ENCODE data around the gene EN1. TPM values are rescaled to one million over a fixed set of nuclear protein-coding genes. Genes with fewer than 3 reads are reported as not detected.

Gene EN1
- total RNA-seq, 4 donors from 2014 or later, result not detected

DNA sequence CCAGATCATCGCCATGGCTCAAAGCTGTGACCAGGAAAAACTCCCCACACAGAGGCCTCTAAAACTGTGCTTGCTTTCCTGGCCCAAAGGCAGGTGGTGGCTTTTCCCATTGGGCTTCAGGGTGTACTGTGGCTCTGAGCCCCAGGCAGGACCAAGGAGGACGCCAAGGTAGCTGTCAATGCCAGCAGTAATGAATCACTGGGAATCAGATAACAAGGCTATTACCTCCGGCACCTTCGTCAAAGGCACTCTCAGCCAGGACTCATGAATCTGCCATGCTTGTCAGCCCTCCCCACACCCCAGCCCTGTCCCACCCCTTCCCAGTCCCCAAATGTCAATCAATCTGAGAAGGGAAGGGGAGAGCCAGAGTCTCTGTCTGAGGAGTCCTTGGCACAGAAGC is 27.9 kb upstream of the EN1 start:
- Histone ChIP-seq H3K4me3 (no peak overlapping the region), H3K4me1 (no peaks in the 10 kb centered on the region), H3K27ac (no peak overlapping the region), H3K9me3 (no peaks in the 10 kb centered on the region), H3K27me3 (peaks cover 52% of the 10 kb centered on the region), H3K36me3 (no peaks in the 10 kb centered on the region)
- in situ Hi-C loops (cut with MboI; ENCODE audit: low pct_ligation_motif_present in 1 of 4, low pct_unique_long_range_greater_than_20kb in 1 of 4, low sequenced_read_pairs in 3 of 4) (loop anchor here (10.0 to 25.0 kb wide), 5 partner anchors 137 to 612 kb away; no protein-coding TSS in a partner anchor), intact Hi-C loops (cut with DNase I; ENCODE audit: low total_unique reads) (no loop called here)
- WGBS, 2 donors (ENCODE audit: low coverage in 1 of 2), result 17 to 31% methylated on average over 1 to 4 of the region's 4 CpGs
- no peak for DNase-seq
- no peak for TF ChIP-seq EP300 (IDR thresholded peaks at IDR 0.05; ENCODE audit: low read depth)
- no peak for TF ChIP-seq POLR2AphosphoS5 (IDR thresholded peaks at IDR 0.05)
- TF ChIP-seq POLR2A (IDR thresholded peaks at IDR 0.05), result no peak
- TF ChIP-seq, protein P1, sequence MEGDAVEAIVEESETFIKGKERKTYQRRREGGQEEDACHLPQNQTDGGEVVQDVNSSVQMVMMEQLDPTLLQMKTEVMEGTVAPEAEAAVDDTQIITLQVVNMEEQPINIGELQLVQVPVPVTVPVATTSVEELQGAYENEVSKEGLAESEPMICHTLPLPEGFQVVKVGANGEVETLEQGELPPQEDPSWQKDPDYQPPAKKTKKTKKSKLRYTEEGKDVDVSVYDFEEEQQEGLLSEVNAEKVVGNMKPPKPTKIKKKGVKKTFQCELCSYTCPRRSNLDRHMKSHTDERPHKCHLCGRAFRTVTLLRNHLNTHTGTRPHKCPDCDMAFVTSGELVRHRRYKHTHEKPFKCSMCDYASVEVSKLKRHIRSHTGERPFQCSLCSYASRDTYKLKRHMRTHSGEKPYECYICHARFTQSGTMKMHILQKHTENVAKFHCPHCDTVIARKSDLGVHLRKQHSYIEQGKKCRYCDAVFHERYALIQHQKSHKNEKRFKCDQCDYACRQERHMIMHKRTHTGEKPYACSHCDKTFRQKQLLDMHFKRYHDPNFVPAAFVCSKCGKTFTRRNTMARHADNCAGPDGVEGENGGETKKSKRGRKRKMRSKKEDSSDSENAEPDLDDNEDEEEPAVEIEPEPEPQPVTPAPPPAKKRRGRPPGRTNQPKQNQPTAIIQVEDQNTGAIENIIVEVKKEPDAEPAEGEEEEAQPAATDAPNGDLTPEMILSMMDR (IDR thresholded peaks at IDR 0.05), result no peak

DNA sequence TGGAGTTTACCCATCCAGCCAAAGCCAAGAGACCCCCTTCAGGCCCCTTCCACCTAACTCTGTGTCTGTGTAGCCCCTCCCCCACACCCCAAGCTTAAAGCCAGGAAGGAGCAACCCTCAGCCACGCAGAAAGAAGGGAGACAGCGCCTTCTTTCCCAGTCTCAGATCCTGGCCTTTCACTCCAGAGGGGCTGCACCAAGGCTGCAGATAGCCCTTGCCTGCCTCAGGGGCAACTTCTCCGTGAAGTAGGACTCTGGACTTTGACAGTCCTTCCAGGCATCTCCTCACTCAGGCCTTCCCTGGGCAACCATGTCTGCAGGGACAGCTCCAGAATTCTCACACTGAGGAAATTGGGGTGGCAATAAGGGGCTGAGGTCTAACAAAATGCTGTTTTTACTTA is 26.9 kb upstream of the EN1 start:
- H3K27me3 ChIP-seq, result peaks cover 51% of the 10 kb centered on the region
- no peak for DNase-seq
- H3K36me3 ChIP-seq, result no peaks in the 10 kb centered on the region
- TF ChIP-seq, protein P1 (IDR thresholded peaks at IDR 0.05), result no peak
- no peak for TF ChIP-seq POLR2A (IDR thresholded peaks at IDR 0.05)
- TF ChIP-seq POLR2AphosphoS5 (IDR thresholded peaks at IDR 0.05), result no peak
- TF ChIP-seq EP300 (IDR thresholded peaks at IDR 0.05; ENCODE audit: low read depth), result no peak
- H3K9me3 ChIP-seq, result no peaks in the 10 kb centered on the region
- H3K27ac ChIP-seq, result no peak overlapping the region
- H3K4me3 ChIP-seq, result no peak overlapping the region
- intact Hi-C loops (cut with DNase I; ENCODE audit: low total_unique reads) (no loop called here), in situ Hi-C loops (cut with MboI; ENCODE audit: low pct_ligation_motif_present in 1 of 4, low pct_unique_long_range_greater_than_20kb in 1 of 4, low sequenced_read_pairs in 3 of 4) (loop anchor here in 3 of 4 donors (5.0 to 25.0 kb wide), 4 partner anchors 140 to 837 kb away; no protein-coding TSS in a partner anchor)
- H3K4me1 ChIP-seq, result no peaks in the 10 kb centered on the region
- WGBS, 2 donors (ENCODE audit: low coverage in 1 of 2), result 53 to 64% methylated on average over 3 of the region's 3 CpGs

DNA sequence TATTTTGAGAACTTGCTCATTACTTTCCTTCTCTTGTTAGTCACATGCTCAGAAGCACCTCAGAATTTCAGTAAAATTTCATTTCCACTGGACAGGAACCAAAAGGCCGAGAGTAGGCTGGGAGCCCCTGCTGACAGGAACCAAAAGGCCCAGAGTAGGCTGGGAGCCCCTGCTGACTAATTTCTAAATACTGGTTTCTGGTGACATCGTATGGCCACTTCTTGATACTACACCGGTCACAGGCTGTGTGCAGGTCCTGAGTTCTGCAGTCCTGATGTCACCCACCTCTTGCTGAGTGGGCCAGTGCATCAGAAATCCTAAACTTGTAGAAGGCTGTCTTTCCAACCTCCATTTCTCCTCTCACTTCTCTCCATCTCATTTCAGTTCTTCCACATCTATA is 17.7 kb upstream of the EN1 start:
- no peak overlapping the region for H3K27ac ChIP-seq
- in situ Hi-C loops (cut with MboI; ENCODE audit: low pct_ligation_motif_present in 1 of 4, low pct_unique_long_range_greater_than_20kb in 1 of 4, low sequenced_read_pairs in 3 of 4) (loop anchor here in 3 of 4 donors (25.0 kb wide), 2 partner anchors 653 to 828 kb away; no protein-coding TSS in a partner anchor), intact Hi-C loops (cut with DNase I; ENCODE audit: low total_unique reads) (no loop called here)
- no peaks in the 10 kb centered on the region for H3K36me3 ChIP-seq
- peaks cover 46% of the 10 kb centered on the region for H3K27me3 ChIP-seq
- no peaks in the 10 kb centered on the region for H3K4me1 ChIP-seq
- TF ChIP-seq, protein P1 (IDR thresholded peaks at IDR 0.05), result peak; percentile 29 to 46 (median 41)
- TF ChIP-seq POLR2AphosphoS5 (IDR thresholded peaks at IDR 0.05) (no peak), EP300 (IDR thresholded peaks at IDR 0.05; ENCODE audit: low read depth) (no peak), POLR2A (IDR thresholded peaks at IDR 0.05) (no peak)
- H3K4me3 ChIP-seq, result no peak overlapping the region
- 5% methylated on average over 3 of the region's 3 CpGs; no CpG with 5 or more reads in 1 of the 2 donors for WGBS, 2 donors (ENCODE audit: low coverage in 1 of 2)
- no peak for DNase-seq
- no peaks in the 10 kb centered on the region for H3K9me3 ChIP-seq

DNA sequence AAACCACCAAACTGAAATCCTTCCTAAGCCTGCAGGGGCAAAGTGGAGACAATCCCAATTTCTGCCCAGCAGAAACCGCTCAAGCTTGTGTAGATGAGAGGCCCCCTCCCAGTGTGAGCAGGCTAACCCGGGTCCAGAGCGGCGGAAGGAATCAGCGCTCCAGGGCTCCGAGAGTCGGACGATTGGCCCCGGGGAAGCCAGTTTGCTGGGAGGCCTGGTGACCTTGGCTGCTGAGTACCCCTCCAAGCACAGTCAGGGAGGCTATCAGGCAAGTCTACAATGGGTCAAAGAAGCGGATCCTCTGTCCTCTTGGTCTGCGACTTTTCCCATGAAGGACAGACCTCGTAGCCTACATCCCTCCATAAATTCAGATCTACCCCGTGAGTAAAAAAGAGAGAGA is 16.8 kb upstream of the EN1 start:
- Histone ChIP-seq H3K4me1 (no peaks in the 10 kb centered on the region), H3K27ac (no peak overlapping the region), H3K4me3 (no peak overlapping the region), H3K36me3 (no peaks in the 10 kb centered on the region), H3K9me3 (no peaks in the 10 kb centered on the region), H3K27me3 (peaks cover 55% of the 10 kb centered on the region)
- intact Hi-C loops (cut with DNase I; ENCODE audit: low total_unique reads) (no loop called here), in situ Hi-C loops (cut with MboI; ENCODE audit: low pct_ligation_motif_present in 1 of 4, low pct_unique_long_range_greater_than_20kb in 1 of 4, low sequenced_read_pairs in 3 of 4) (loop anchor here in 3 of 4 donors (25.0 kb wide), 2 partner anchors 652 to 827 kb away; no protein-coding TSS in a partner anchor)
- 88 to 100% methylated on average over 1 to 13 of the region's 13 CpGs for WGBS, 2 donors (ENCODE audit: low coverage in 1 of 2)
- TF ChIP-seq EP300 (IDR thresholded peaks at IDR 0.05; ENCODE audit: low read depth) (no peak), POLR2A (IDR thresholded peaks at IDR 0.05) (no peak), POLR2AphosphoS5 (IDR thresholded peaks at IDR 0.05) (no peak)
- TF ChIP-seq, protein P1 (IDR thresholded peaks at IDR 0.05), result no peak
- DNase-seq, result no peak

All from transverse colon (tissue), 4 donors.